ENCODE measurements around the gene INPP4A.

The INPP4A gene

DNA sequence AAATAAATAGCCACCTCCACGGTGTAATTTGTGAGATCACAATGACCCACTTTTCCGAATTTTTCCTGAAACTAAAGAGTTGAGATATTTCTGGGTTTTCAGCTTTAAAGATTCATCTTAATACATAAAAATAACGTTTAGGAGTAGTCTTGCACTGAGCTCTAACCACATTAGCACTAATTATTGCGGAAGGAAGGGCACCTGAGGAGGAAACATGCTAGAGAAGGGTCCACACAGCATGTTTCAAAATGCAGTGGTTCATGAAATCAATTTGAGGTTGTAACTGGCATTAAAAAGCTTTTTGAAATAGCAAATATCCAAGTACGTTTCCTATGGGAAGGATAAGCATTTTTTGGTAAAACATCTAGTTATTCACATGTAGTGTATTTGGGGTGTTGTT lies 8.4 kb downstream of the INPP4A start:
- Histone ChIP-seq H3K4me1 (ENCODE audit: control insufficient read depth, insufficient read depth, low read length, poor library complexity, severe bottlenecking) (peaks cover 35% of the 10 kb centered on the region), H3K36me3 (ENCODE audit: control insufficient read depth, insufficient read depth, low read length) (peaks cover 12% of the 10 kb centered on the region), H3K9me3 (ENCODE audit: control insufficient read depth, low read length) (no peaks in the 10 kb centered on the region), H3K4me3 (ENCODE audit: extremely low read depth, insufficient read depth, low read length, poor library complexity, severe bottlenecking) (no peak overlapping the region), H3K27ac (ENCODE audit: low read depth, low read length, severe bottlenecking) (no peak overlapping the region)
- WGBS, 2 experiments (ENCODE audit: insufficient coverage in 2 of 2), result 83 to 95% methylated on average over 1 to 2 of the region's 5 CpGs

DNA sequence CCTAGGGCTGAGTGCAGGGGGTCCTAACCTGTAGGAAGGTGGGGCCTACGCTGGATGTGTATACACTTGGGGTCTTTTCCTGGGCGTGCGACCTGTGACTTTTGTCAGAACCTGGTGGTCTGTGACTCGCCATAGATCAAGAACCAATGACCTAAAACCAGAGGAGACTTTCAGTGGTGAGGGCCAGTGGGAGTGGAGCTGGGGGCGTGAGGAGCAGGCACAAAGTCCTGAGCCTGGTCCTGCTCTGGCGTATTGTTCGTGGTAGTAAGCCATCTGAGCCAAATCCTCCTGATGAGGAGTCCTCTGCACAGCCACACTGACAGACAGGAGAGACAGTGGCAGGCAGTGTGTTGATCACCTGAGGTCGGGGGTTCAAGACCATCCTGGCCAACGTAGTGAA lies 8.9 kb downstream of the INPP4A start:
- Histone ChIP-seq H3K9me3 (ENCODE audit: control insufficient read depth, low read length) (no peaks in the 10 kb centered on the region), H3K4me1 (ENCODE audit: control insufficient read depth, insufficient read depth, low read length, poor library complexity, severe bottlenecking) (peaks cover 35% of the 10 kb centered on the region), H3K36me3 (ENCODE audit: control insufficient read depth, insufficient read depth, low read length) (peaks cover 12% of the 10 kb centered on the region), H3K4me3 (ENCODE audit: extremely low read depth, insufficient read depth, low read length, poor library complexity, severe bottlenecking) (no peak overlapping the region), H3K27ac (ENCODE audit: low read depth, low read length, severe bottlenecking) (no peak overlapping the region)
- WGBS, 2 experiments (ENCODE audit: insufficient coverage in 2 of 2), result 96% methylated on average over 7 to 8 of the region's 9 CpGs

DNA sequence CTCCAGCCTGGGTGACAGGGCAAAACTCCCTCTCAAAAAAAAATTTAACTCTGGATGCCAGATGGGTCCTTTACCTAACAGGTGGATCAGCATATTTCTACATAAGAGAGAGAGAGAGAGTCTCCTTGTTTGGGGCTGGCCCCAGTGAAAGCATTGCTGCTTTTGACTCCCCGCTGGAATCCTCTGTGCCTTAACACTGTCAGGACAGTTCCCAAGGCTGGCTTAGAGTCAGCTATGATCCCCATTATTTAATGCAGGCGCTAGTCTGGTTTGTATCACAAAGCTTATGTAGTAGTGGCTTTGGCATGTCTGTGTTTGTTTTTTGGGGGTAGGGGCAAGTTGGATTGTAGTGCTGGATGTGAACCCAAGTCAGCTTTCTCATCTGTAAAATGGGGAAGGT lies 9.4 kb downstream of the INPP4A start:
- 63 to 71% methylated on average over 2 of the region's 2 CpGs for WGBS, 2 experiments (ENCODE audit: insufficient coverage in 2 of 2)
- Histone ChIP-seq H3K4me1 (ENCODE audit: control insufficient read depth, insufficient read depth, low read length, poor library complexity, severe bottlenecking) (peaks cover 35% of the 10 kb centered on the region), H3K4me3 (ENCODE audit: extremely low read depth, insufficient read depth, low read length, poor library complexity, severe bottlenecking) (no peak overlapping the region), H3K9me3 (ENCODE audit: control insufficient read depth, low read length) (no peaks in the 10 kb centered on the region), H3K36me3 (ENCODE audit: control insufficient read depth, insufficient read depth, low read length) (peaks cover 12% of the 10 kb centered on the region), H3K27ac (ENCODE audit: low read depth, low read length, severe bottlenecking) (peak overlapping the region; percentile 30)

DNA sequence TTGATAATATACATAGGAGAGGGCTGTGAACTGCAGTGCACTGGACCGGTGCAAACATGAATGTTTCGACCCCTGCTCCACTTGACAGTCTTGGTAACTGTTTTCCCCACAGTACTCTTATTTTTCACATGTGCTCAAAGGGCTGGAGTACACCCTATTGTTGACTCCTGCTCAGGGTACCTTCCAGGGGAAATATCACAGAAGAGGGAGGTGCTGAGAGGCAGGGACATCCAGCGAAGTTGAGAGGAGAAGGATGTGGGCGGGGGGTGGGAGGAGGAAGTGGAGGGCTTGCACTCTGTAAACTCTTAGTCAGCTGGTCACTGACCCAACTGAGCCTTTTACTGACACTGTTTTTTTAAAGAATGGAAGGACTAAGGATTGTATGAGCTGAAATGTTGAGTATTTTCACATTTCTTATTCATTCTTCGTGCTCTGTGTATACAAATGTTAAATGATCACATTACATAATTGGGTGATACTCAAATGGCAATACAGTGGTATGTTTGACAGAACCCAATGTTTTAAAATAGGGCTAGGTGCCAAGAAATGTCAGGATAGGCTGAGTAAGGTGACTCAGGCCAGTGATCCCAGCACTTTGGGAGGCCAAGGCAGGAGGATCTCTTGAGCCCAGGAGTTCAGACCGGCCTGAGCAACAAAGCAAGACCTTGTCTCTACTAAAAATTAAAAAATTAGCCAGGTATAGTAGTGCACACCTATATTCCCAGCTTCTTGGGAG lies 10.0 kb downstream of the INPP4A start:
- Histone ChIP-seq H3K9me3 (ENCODE audit: control insufficient read depth, low read length) (no peaks in the 10 kb centered on the region), H3K27ac (ENCODE audit: low read depth, low read length, severe bottlenecking) (peak overlapping the region; percentile 30), H3K4me1 (ENCODE audit: control insufficient read depth, insufficient read depth, low read length, poor library complexity, severe bottlenecking) (peaks cover 35% of the 10 kb centered on the region), H3K4me3 (ENCODE audit: extremely low read depth, insufficient read depth, low read length, poor library complexity, severe bottlenecking) (no peak overlapping the region), H3K36me3 (ENCODE audit: control insufficient read depth, insufficient read depth, low read length) (peaks cover 12% of the 10 kb centered on the region)
- WGBS, 2 experiments (ENCODE audit: insufficient coverage in 2 of 2), result 61 to 70% methylated on average over 2 to 4 of the region's 6 CpGs

DNA sequence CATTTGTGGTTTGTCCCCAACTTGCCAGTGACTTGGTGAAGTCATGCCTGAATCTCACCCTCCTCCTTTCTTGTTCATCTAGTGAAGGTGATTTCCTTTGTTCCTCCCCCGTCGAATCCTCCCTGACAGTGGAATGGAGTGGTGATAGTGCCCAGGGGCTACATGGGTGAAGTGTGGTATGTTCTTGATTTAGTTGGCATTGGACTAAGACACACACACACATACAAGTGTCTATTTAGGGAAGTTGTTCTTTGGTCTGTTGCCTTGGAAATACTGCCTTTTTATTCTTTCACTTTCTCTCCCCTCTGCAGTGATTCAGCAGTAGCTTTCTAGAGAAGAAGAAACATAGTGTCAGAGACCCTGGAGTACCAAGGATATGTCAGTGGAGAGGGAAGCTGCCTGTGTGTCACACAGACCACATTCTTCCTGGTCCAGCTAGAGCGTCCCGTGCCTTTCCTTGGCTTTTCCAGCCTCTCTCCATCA lies 10.9 kb downstream of the INPP4A start:
- Histone ChIP-seq H3K4me1 (ENCODE audit: control insufficient read depth, insufficient read depth, low read length, poor library complexity, severe bottlenecking) (peaks cover 35% of the 10 kb centered on the region), H3K4me3 (ENCODE audit: extremely low read depth, insufficient read depth, low read length, poor library complexity, severe bottlenecking) (no peak overlapping the region), H3K27ac (ENCODE audit: low read depth, low read length, severe bottlenecking) (peak overlapping the region; percentile 8), H3K36me3 (ENCODE audit: control insufficient read depth, insufficient read depth, low read length) (peaks cover 12% of the 10 kb centered on the region), H3K9me3 (ENCODE audit: control insufficient read depth, low read length) (no peaks in the 10 kb centered on the region)
- 92 to 94% methylated on average over 2 of the region's 4 CpGs for WGBS, 2 experiments (ENCODE audit: insufficient coverage in 2 of 2)

DNA sequence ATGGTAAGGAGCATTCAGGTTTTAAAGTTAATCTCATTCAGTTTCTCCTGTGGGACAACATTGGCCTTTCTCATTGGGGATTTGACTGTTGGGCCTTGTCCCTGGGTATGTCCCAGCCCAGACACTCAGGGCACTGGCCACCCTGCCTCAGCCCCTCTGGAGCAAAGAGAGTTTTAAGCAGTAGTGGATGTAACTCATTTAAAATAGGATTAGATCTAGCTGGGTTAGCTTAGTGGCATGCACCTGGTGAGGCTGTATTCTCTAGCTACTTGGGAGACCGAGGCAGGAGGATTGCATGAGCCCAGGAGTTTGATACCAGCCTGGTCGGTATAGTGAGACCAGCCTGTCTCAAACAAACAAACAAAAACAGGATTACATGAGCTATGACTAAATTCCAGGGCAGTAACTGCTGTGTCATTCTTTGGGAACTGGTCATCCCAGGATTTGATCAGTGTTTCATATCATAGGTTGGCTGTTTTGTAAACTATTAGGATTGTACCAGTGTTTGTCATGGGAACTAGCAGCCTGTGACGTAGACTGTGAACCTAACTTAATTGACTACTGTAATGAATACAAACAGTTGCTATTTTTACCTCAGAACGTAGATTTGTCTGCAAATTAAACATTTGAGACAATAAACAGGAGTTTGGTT lies 12.5 kb downstream of the INPP4A start:
- WGBS, 2 experiments (ENCODE audit: insufficient coverage in 2 of 2), result 89 to 100% methylated on average over 2 to 3 of the region's 4 CpGs
- H3K9me3 ChIP-seq (ENCODE audit: control insufficient read depth, low read length), result no peaks in the 10 kb centered on the region
- no peak overlapping the region for H3K4me3 ChIP-seq (ENCODE audit: extremely low read depth, insufficient read depth, low read length, poor library complexity, severe bottlenecking)
- peaks cover 35% of the 10 kb centered on the region for H3K4me1 ChIP-seq (ENCODE audit: control insufficient read depth, insufficient read depth, low read length, poor library complexity, severe bottlenecking)
- H3K27ac ChIP-seq (ENCODE audit: low read depth, low read length, severe bottlenecking), result peak overlapping the region; percentile 68
- H3K36me3 ChIP-seq (ENCODE audit: control insufficient read depth, insufficient read depth, low read length), result peaks cover 12% of the 10 kb centered on the region

DNA sequence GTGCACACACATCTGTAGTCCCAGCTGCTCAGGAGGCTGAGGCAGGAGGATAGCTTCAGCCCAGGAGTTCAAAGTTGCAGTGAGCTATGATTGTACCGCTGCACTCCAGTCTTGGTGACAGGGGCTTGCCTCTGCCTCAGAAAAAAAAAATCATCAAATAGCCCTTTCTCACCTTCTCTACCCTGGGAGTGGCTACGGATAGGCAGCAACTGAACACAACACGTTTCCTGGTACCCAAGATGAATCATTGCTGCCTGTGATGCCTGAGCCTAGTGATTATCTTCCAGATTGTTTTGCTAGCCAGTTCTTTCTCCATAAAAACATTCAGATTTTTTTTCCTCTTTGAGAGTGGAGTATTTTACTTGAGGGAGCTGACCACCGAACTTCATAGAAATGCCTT lies 13.5 kb downstream of the INPP4A start:
- H3K4me1 ChIP-seq (ENCODE audit: control insufficient read depth, insufficient read depth, low read length, poor library complexity, severe bottlenecking), result peaks cover 35% of the 10 kb centered on the region
- 97% methylated on average over 3 of the region's 4 CpGs for whole genome bisulfite sequencing, 2 experiments (ENCODE audit: insufficient coverage in 2 of 2)
- H3K27ac ChIP-seq (ENCODE audit: low read depth, low read length, severe bottlenecking), result no peak overlapping the region
- peaks cover 12% of the 10 kb centered on the region for H3K36me3 ChIP-seq (ENCODE audit: control insufficient read depth, insufficient read depth, low read length)
- H3K4me3 ChIP-seq (ENCODE audit: extremely low read depth, insufficient read depth, low read length, poor library complexity, severe bottlenecking), result no peak overlapping the region
- no peaks in the 10 kb centered on the region for H3K9me3 ChIP-seq (ENCODE audit: control insufficient read depth, low read length)

DNA sequence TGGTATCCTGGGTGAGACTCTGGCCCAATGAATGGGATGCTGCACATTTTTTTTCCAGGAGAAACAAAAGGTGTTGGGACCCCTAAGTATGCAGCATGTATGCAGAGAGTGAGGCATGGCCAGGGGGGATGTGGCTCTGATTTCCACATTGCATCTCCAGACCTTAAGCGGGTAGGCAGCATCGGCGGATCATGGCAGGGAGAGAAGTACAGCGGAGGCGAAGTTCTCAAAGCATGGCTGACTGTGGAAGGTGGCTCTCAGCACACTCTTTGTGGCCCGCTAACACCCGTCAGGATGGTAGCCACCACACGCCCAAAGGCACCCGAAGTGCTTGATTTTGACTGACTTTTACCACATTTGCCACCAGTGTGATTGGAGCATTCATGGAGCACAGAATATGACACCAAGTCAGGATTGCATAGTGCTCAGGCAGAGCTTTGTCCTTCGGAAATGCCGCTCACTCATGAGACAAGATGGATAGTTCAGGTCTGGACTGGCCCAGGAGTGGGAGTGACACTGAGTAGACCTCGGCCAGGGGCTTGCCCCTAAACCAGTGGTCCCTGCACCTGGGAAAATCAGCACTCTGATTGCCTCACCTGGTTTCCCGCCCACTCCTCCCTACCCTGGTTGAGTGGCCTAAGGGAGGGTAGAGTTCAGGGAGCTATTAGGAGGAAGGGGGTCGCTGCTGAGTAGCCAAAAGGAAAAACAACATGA lies 14.2 kb downstream of the INPP4A start:
- Histone ChIP-seq H3K4me1 (ENCODE audit: control insufficient read depth, insufficient read depth, low read length, poor library complexity, severe bottlenecking) (peaks cover 35% of the 10 kb centered on the region), H3K27ac (ENCODE audit: low read depth, low read length, severe bottlenecking) (no peak overlapping the region), H3K9me3 (ENCODE audit: control insufficient read depth, low read length) (no peaks in the 10 kb centered on the region), H3K36me3 (ENCODE audit: control insufficient read depth, insufficient read depth, low read length) (peaks cover 12% of the 10 kb centered on the region), H3K4me3 (ENCODE audit: extremely low read depth, insufficient read depth, low read length, poor library complexity, severe bottlenecking) (no peak overlapping the region)
- WGBS, 2 experiments (ENCODE audit: insufficient coverage in 2 of 2), result 91 to 92% methylated on average over 11 to 13 of the region's 14 CpGs

DNA sequence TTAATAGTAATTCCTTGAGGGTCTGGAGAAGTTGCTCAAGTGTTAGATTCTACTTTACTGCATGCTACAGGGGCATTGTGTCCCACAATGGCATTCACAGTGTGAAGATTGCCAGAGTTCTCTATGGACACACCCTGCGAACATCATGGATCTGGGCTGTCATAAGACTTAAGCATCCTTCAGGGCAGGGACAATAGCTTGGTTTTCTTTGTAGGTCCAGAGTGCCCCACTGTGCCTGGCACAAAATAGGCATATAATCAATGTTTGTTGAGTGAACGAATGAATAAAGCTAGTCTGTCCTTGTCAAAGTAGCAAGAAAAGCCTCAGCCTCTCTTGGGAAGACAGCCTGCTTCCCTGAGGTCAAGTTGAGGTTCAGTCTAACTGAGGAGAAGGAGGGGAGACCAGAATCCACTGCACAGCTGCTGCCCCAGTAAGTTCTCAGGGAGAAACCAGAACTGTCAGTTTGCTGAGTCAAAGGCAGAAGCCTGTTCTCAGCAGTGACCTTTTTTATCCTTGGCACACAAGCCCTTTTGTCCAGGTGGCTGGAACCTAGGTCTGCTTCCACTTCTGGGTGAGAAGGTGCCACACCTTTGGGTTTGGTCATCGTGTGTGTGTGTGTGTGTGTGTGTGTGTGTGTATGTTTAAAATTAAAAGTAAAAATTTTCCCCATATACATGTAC lies 15.0 kb downstream of the INPP4A start:
- H3K27ac ChIP-seq (ENCODE audit: low read depth, low read length, severe bottlenecking), result no peak overlapping the region
- no peak overlapping the region for H3K4me3 ChIP-seq (ENCODE audit: extremely low read depth, insufficient read depth, low read length, poor library complexity, severe bottlenecking)
- peaks cover 29% of the 10 kb centered on the region for H3K4me1 ChIP-seq (ENCODE audit: control insufficient read depth, insufficient read depth, low read length, poor library complexity, severe bottlenecking)
- peaks cover 12% of the 10 kb centered on the region for H3K36me3 ChIP-seq (ENCODE audit: control insufficient read depth, insufficient read depth, low read length)
- H3K9me3 ChIP-seq (ENCODE audit: control insufficient read depth, low read length), result no peaks in the 10 kb centered on the region
- 92 to 98% methylated on average over 2 of the region's 3 CpGs for WGBS, 2 experiments (ENCODE audit: insufficient coverage in 2 of 2)

Data from mesodermal cell (in vitro differentiated cells).